ENCODE data around the gene R3HDM1.
A peak's percentile ranks its signal among the peaks of the same experiment; 100 is the strongest.

The R3HDM1 gene

DNA sequence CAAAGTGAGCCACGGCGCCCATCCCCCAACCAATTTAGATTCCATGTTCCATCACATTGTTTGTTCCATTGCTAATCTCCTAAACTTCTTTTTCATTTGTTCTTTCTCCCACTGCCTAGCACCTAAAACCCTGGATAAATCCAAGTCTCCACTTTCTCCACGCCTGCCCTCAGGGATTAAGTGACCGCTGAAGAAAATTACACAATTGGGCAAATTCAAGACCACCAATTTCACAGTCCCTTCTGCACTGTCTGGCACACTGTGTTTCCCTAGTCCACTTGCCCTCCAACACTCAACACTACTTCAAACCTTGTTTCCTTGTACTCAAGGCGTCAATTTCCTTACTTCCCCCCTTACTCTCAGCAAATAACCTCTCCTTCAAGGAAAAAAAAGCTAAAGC lies 205.3 kb downstream of the R3HDM1 start:
- DNase-seq: no peak
- no peaks in the 10 kb centered on the region for H3K79me1 ChIP-seq (ENCODE audit: low read length)
- H4K12ac ChIP-seq (ENCODE audit: low read depth, low read length): no peak overlapping the region
- H2BK12ac ChIP-seq (ENCODE audit: low read length): no peak overlapping the region
- no peak overlapping the region for H3K4ac ChIP-seq (ENCODE audit: low read depth, low read length)
- H4K8ac ChIP-seq (ENCODE audit: low read depth, low read length): no peak overlapping the region
- no peaks in the 10 kb centered on the region for H3K79me2 ChIP-seq (ENCODE audit: control insufficient read depth, insufficient read depth, low read length, poor library complexity)
- H3K27ac ChIP-seq (ENCODE audit: low read depth, low read length): no peak overlapping the region
- no CpG with 5 or more reads among the region's 5 CpGs for WGBS (ENCODE audit: extremely low coverage, insufficient coverage, insufficient read length)
- no peak overlapping the region for H3K23ac ChIP-seq (ENCODE audit: low read length)
- H3K4me3 ChIP-seq (ENCODE audit: low read depth, low read length): no peak overlapping the region
- H3K4me1 ChIP-seq (ENCODE audit: control insufficient read depth in 1 of 2, insufficient read depth in 2 of 2, low read length in 2 of 2): no peaks in the 10 kb centered on the region
- H4K91ac ChIP-seq (ENCODE audit: low read depth, low read length): no peak overlapping the region
- no peak overlapping the region for H3K9ac ChIP-seq (ENCODE audit: low read length)
- H3K9me3 ChIP-seq (ENCODE audit: insufficient read depth, low read depth, low read length): no peaks in the 10 kb centered on the region
- no peak overlapping the region for H3K14ac ChIP-seq (ENCODE audit: low read length)
- no peak overlapping the region for H2BK5ac ChIP-seq (ENCODE audit: low read depth, low read length, poor library complexity)
- H3K27me3 ChIP-seq (ENCODE audit: insufficient read depth, low read length): no peaks in the 10 kb centered on the region
- H3K18ac ChIP-seq (ENCODE audit: low read length): no peak overlapping the region
- no peaks in the 10 kb centered on the region for H3K36me3 ChIP-seq (ENCODE audit: control insufficient read depth in 1 of 2, insufficient read depth in 2 of 2, low read length in 2 of 2)
- H2AK5ac ChIP-seq (ENCODE audit: low read length): no peak overlapping the region
- no peak overlapping the region for H3K4me2 ChIP-seq (ENCODE audit: low read length)
- no peak overlapping the region for H2BK120ac ChIP-seq (ENCODE audit: insufficient read depth, low read length, poor library complexity)
- H2AFZ ChIP-seq (ENCODE audit: insufficient read depth, low read length, poor library complexity): no peak overlapping the region

GRCh38 chr2:135740206-135740605 lies 208.9 kb downstream of the R3HDM1 start:
- H2BK12ac ChIP-seq (ENCODE audit: low read length): no peak overlapping the region
- H2BK5ac ChIP-seq (ENCODE audit: low read depth, low read length, poor library complexity): no peak overlapping the region
- no peak overlapping the region for H3K14ac ChIP-seq (ENCODE audit: low read length)
- no peak overlapping the region for H2AK5ac ChIP-seq (ENCODE audit: low read length)
- no peaks in the 10 kb centered on the region for H3K9me3 ChIP-seq (ENCODE audit: insufficient read depth, low read depth, low read length)
- H3K9ac ChIP-seq (ENCODE audit: low read length): no peak overlapping the region
- H3K27ac ChIP-seq (ENCODE audit: low read depth, low read length): no peak overlapping the region
- H3K4me2 ChIP-seq (ENCODE audit: low read length): no peak overlapping the region
- H2BK120ac ChIP-seq (ENCODE audit: insufficient read depth, low read length, poor library complexity): no peak overlapping the region
- no peak overlapping the region for H2AFZ ChIP-seq (ENCODE audit: insufficient read depth, low read length, poor library complexity)
- no peak overlapping the region for H3K4me3 ChIP-seq (ENCODE audit: low read depth, low read length)
- DNase-seq: no peak
- no peak overlapping the region for H3K23ac ChIP-seq (ENCODE audit: low read length)
- H4K12ac ChIP-seq (ENCODE audit: low read depth, low read length): no peak overlapping the region
- H4K91ac ChIP-seq (ENCODE audit: low read depth, low read length): no peak overlapping the region
- H3K18ac ChIP-seq (ENCODE audit: low read length): no peak overlapping the region
- H3K36me3 ChIP-seq (ENCODE audit: control insufficient read depth in 1 of 2, insufficient read depth in 2 of 2, low read length in 2 of 2): no peaks in the 10 kb centered on the region
- H3K79me1 ChIP-seq (ENCODE audit: low read length): peaks cover 8% of the 10 kb centered on the region
- peaks cover 13% of the 10 kb centered on the region for H3K79me2 ChIP-seq (ENCODE audit: control insufficient read depth, insufficient read depth, low read length, poor library complexity)
- no peak overlapping the region for H3K4ac ChIP-seq (ENCODE audit: low read depth, low read length)
- no CpG with 5 or more reads among the region's 3 CpGs for WGBS (ENCODE audit: extremely low coverage, insufficient coverage, insufficient read length)
- H3K27me3 ChIP-seq (ENCODE audit: insufficient read depth, low read length): no peaks in the 10 kb centered on the region
- H3K4me1 ChIP-seq (ENCODE audit: control insufficient read depth in 1 of 2, insufficient read depth in 2 of 2, low read length in 2 of 2): peaks cover 0 to 3% of the 10 kb centered on the region in 2 experiments
- H4K8ac ChIP-seq (ENCODE audit: low read depth, low read length): no peak overlapping the region

GRCh38 chr2:135741043-135741394 lies 209.7 kb downstream of the R3HDM1 start:
- Histone ChIP-seq H3K27me3 (ENCODE audit: insufficient read depth, low read length) (no peaks in the 10 kb centered on the region), H3K9me3 (ENCODE audit: insufficient read depth, low read depth, low read length) (no peaks in the 10 kb centered on the region), H3K4me2 (ENCODE audit: low read length) (no peak overlapping the region), H3K36me3 (ENCODE audit: control insufficient read depth in 1 of 2, insufficient read depth in 2 of 2, low read length in 2 of 2) (peaks cover 0 to 2% of the 10 kb centered on the region in 2 experiments), H4K8ac (ENCODE audit: low read depth, low read length) (peak overlapping the region; percentile 93), H4K91ac (ENCODE audit: low read depth, low read length) (peak overlapping the region; percentile 59), H3K4me1 (ENCODE audit: control insufficient read depth in 1 of 2, insufficient read depth in 2 of 2, low read length in 2 of 2) (peaks cover 0 to 3% of the 10 kb centered on the region in 2 experiments), H3K79me1 (ENCODE audit: low read length) (peaks cover 8% of the 10 kb centered on the region), H3K27ac (ENCODE audit: low read depth, low read length) (no peak overlapping the region), H3K79me2 (ENCODE audit: control insufficient read depth, insufficient read depth, low read length, poor library complexity) (peaks cover 14% of the 10 kb centered on the region), H2BK12ac (ENCODE audit: low read length) (no peak overlapping the region), H2AK5ac (ENCODE audit: low read length) (no peak overlapping the region), H3K4ac (ENCODE audit: low read depth, low read length) (no peak overlapping the region), H3K4me3 (ENCODE audit: low read depth, low read length) (no peak overlapping the region), H2BK120ac (ENCODE audit: insufficient read depth, low read length, poor library complexity) (no peak overlapping the region), H2BK5ac (ENCODE audit: low read depth, low read length, poor library complexity) (no peak overlapping the region), H4K12ac (ENCODE audit: low read depth, low read length) (peak overlapping the region; percentile 35), H3K14ac (ENCODE audit: low read length) (no peak overlapping the region), H3K18ac (ENCODE audit: low read length) (no peak overlapping the region), H3K9ac (ENCODE audit: low read length) (no peak overlapping the region), H3K23ac (ENCODE audit: low read length) (no peak overlapping the region), H2AFZ (ENCODE audit: insufficient read depth, low read length, poor library complexity) (peak overlapping the region; percentile 93)
- WGBS (ENCODE audit: extremely low coverage, insufficient coverage, insufficient read length): no CpG with 5 or more reads among the region's 11 CpGs
- no peak for DNase-seq

GRCh38 chr2:135741395-135742324 lies 210.4 kb downstream of the R3HDM1 start, which contains the start of gene UBXN4:
Gene UBXN4, plus strand, starts transcription at chr2:135741855. Its CDS starts 75 bp downstream, at chr2:135741930.
- H3K27ac ChIP-seq (ENCODE audit: low read depth, low read length): peak within 1 kb of the TSS; percentile 99

More at GRCh38 chr2:135741395-135742324, 210.4 kb downstream of the R3HDM1 start, which contains the start of gene UBXN4:
- Histone ChIP-seq H3K23ac (ENCODE audit: low read length) (no peak within 1 kb of the TSS), H2BK120ac (ENCODE audit: insufficient read depth, low read length, poor library complexity) (peak within 1 kb of the TSS; percentile 78), H4K8ac (ENCODE audit: low read depth, low read length) (peak within 1 kb of the TSS; percentile 98), H3K79me2 (ENCODE audit: control insufficient read depth, insufficient read depth, low read length, poor library complexity) (peaks cover 14% of the 10 kb centered on the region), H2AFZ (ENCODE audit: insufficient read depth, low read length, poor library complexity) (peak within 1 kb of the TSS; percentile 93), H3K36me3 (ENCODE audit: control insufficient read depth in 1 of 2, insufficient read depth in 2 of 2, low read length in 2 of 2) (peaks cover 0 to 2% of the 10 kb centered on the region in 2 experiments), H3K4me1 (ENCODE audit: control insufficient read depth in 1 of 2, insufficient read depth in 2 of 2, low read length in 2 of 2) (peaks cover 0 to 3% of the 10 kb centered on the region in 2 experiments), H3K18ac (ENCODE audit: low read length) (peak within 1 kb of the TSS; percentile 83), H3K27me3 (ENCODE audit: insufficient read depth, low read length) (no peaks in the 10 kb centered on the region), H4K12ac (ENCODE audit: low read depth, low read length) (peak within 1 kb of the TSS; percentile 78), H3K9ac (ENCODE audit: low read length) (peak within 1 kb of the TSS; percentile 99), H3K79me1 (ENCODE audit: low read length) (peaks cover 8% of the 10 kb centered on the region), H4K91ac (ENCODE audit: low read depth, low read length) (peak within 1 kb of the TSS; percentile 90), H3K9me3 (ENCODE audit: insufficient read depth, low read depth, low read length) (no peaks in the 10 kb centered on the region), H3K4me2 (ENCODE audit: low read length) (peak within 1 kb of the TSS; percentile 66), H2BK5ac (ENCODE audit: low read depth, low read length, poor library complexity) (peak within 1 kb of the TSS; percentile 71), H3K4ac (ENCODE audit: low read depth, low read length) (peak within 1 kb of the TSS; percentile 80), H2BK12ac (ENCODE audit: low read length) (no peak within 1 kb of the TSS), H2AK5ac (ENCODE audit: low read length) (peak within 1 kb of the TSS; percentile 65), H3K4me3 (ENCODE audit: low read depth, low read length) (peak within 1 kb of the TSS; percentile 78), H3K14ac (ENCODE audit: low read length) (peak within 1 kb of the TSS; percentile 83)
- peak; percentile 98 to 99 for DNase-seq
- no CpG with 5 or more reads among the region's 93 CpGs for WGBS (ENCODE audit: extremely low coverage, insufficient coverage, insufficient read length)

Data from trophoblast cell (in vitro differentiated cells and primary cell).